ENCODE measurements around the gene MCFD2.
A peak's percentile ranks its signal among the peaks of the same experiment; 100 is the strongest.
"Not testable (repeated sequence)": the region's sequence is repeated elsewhere in the genome, so short reads cannot be mapped to it uniquely, and the experiment has no call there.

The MCFD2 gene

DNA sequence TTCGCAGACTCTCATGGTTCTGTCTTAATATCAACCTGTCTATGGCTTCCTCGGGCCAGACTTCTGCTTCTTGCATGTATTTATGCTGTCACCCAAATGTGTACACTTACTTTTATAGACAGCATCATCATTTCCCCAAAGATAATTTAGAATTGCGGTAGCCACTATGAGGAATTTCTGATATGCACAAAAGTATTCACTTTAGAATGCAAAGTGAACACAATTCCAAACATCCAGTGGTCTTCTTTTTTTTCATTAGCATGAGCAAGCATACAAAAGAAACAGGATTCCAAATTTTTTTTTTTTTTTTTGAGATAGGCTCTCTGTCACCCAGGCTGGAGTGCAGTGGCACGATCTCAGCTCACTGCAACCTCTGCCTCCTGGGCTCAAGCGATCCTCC lies 21.0 kb upstream of the MCFD2 start:
- no peak for DNase-seq

- DNase-seq = no peak
Measured at GRCh38 chr2:46935071-46935470, 19.5 kb upstream of the MCFD2 start.

- DNase-seq = no peak
Measured at GRCh38 chr2:46929612-46930011, 14.0 kb upstream of the MCFD2 start.

DNA sequence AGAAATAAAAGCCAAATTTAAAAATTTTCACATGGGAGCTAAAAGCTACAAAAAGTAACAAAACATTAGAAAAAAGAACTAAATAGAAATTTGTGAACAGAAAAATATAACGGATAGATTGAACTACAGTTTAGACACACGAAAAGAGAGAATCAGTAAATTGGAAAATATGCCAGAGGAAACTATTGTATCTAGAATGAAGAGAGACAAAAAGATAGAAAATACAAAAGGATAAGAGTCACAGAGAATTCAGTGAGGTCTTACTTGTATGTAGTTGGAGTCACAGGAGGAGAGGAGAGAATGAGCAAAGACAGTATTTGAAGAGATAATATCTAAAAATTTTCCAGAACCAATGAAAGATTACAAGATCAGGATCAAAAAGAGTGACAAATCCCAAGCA lies 11.3 kb upstream of the MCFD2 start:
- DNase-seq = no peak

DNA sequence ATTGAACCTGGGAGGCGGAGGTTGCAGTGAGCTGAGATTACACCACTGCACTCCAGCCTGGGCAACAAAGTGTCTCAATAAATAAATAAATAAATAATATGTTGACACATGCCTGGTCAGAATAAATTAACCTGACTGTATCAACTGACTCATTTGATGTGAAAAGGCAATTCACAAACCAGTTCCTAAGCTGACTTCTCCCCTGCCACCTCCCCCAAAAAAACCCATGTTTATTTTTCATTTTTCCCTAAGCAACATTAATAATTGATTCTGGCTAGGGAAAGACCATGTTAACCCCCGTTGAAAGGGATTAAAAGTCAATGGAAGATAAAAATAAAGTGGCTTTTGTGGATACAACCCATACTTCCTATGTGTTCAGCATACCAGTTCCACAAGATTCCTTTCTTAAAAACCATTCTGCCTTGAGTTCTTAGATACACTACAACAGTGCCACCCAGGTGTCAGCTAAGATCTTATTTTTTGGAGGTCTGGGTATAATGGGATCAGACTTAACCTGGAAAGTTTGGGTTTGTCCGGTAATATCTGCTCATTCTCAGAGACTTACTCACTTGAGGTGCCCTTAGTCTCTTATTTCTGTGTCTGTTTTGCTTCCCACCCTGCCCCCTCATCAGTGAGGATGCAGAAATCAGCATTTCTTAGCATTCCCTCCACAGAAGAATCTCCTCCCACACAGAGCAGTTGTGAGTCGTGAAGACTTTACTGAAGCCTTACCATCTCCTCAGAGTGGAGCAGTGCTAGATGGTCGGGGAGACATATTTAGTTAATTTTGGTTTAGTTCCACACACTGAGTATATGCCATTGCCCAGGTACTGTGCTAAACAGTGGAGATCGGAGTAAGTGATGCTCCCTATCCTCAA lies 10.1 kb upstream of the MCFD2 start:
- no peak for DNase-seq

DNA sequence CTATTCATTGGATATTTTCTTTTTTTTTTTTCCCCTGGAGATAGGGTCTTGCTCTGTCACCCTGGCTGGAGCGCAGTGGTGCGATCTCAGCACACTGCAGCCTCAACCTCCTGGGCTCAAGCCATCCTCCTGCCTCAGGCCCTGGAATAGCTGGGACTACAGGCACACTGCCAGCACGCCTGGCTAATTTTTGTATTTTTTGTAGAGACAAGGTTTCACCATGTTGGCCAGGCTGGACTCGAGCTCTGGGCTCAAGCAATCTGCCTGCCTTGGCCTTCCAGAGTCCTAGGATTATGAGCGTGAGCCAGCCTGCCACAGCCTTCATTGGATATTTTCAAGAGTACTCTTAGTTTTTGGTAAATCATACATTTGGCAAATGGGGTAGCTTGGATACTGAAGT lies 9.0 kb upstream of the MCFD2 start:
- DNase-seq = no peak

DNA sequence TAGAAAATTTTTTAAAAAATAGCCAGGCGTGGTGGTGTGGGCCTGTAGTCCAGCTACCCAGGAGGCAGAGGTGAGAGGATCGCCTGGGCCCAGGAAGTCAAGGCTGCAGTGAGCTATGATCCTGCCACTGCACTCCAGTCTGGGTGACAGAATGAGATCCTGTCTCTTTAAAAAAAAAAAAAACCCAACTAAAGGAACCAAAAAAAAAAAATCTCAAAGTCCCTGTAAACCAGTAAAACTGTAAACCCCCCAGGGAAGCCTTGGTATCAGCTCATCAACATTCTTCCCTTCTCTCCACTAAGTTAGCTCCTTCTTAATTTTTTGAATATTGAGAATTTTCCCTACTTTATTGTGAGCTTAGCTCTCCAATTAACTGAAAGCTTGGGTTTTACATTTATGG lies 8.4 kb upstream of the MCFD2 start:
- no peak for DNase-seq

GRCh38 chr2:46923041-46923528 lies 7.5 kb upstream of the MCFD2 start:
- no peak for DNase-seq

DNA sequence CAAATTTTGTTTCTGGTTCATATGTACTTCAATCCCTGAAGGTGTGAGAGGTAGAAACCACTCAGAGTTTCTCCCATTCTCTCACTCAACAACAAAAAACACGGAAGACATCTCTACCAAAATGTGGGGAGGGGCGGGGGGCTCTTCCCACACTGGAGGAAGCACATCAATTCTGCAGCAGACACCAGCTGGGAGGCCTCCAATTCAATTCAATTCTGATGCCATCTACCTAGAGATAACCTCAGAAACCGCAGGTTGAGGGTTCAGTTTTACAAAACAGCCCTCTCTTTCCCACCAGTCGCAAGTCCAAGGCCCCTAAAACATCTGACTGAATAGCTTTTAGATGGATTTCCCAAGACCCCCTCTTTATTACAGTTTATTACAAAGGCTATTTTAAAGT lies 7.0 kb upstream of the MCFD2 start:
- DNase-seq = no peak

DNA sequence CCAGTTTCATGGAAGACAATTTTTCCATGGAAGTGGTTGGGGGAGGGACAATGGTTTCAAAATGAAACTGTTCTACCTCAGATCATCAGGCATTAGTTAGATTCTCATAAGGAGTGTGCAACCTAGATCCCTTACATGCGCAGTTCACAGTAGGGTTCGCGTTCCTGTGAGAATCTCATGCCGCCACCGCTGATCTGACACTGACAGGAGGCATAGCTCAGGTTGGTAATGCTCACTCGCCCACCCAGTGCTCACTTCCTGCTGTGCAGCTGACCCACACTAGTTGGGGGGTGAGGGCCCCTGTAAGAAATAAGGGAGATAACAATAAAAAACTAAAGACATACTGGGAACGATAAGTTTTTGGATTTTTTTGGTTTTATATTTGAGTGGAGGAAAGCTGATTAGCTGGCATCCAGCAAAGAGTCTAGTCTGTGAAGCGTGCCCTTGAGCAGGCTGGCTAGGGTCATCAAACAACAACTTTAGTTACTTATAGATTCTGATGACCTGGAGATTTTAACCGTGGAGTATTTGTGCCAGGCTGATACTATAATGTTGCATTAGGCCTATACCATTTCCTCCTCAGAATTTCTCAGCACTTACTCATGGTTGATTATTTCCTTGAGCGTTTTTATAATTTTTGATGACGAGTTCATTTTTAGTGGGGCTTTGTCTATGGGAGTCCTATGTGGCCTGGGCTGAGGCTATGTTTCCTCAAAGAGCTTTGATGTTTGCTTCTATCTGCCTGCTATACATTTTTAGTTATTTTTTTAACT lies 6.3 kb upstream of the MCFD2 start:
- DNase-seq = no peak

DNA sequence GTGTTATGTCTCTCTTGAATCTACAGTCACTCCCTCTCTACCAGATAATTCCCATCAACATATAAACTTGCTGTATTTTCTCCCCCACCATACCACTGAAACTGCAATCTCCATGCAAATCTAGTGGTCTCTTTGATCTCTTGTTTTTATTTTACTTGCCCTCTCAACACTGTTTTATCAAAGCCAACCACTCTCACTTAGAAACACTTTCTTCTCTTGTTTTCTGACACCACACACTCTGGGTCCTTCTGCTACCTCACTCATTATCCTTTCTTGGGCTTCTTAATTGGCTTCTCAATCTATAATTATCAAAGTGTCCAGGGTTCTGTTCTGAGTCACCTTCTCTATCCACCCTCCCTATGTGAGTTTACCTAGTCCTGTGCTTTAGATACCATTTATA lies 2.0 kb upstream of the MCFD2 start:
- DNase-seq = peak; percentile 25

DNA sequence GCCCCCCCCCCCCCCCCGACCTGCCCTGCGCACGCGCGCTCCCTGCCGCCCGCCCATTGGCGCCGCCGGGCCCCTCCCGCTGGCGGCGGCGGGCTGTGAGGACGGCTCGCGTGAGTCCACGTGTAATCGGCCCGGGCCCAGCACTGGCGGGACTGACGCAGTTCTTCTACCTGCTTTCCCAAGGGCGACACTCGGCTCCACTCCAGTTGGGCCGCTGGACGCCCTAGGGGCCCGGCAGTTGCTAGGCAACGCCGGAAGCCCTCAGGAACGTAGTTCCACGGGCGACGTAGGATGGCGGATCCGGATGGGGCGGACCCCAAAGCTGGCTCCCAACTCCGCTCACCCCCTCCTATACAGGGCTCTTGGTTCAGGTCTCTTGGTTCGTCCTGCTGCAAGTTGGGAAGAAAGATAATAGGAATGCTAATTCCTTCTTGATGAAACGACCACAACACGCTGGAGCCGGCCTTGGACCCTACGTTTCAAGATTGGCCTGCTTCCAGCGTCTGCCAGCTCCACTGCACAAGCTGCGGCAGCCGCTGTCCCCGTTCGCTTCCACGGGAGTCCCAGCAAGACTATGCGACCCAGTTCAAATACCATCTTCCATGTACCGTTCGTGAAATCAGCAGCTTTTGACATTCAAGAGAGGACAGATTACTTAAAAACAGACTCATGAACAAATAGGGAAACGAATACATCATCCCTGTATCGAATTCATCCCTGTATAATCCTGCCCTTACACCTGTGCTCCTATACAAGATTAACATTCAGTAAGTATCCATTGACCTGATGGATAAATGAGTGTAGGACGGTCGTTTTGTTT lies 415 bp upstream of the MCFD2 start:
- peak; percentile 94 for DNase-seq

- DNase-seq = peak; percentile 43
Measured at GRCh38 chr2:46914578-46915230, 902 bp downstream of the MCFD2 start.

DNA sequence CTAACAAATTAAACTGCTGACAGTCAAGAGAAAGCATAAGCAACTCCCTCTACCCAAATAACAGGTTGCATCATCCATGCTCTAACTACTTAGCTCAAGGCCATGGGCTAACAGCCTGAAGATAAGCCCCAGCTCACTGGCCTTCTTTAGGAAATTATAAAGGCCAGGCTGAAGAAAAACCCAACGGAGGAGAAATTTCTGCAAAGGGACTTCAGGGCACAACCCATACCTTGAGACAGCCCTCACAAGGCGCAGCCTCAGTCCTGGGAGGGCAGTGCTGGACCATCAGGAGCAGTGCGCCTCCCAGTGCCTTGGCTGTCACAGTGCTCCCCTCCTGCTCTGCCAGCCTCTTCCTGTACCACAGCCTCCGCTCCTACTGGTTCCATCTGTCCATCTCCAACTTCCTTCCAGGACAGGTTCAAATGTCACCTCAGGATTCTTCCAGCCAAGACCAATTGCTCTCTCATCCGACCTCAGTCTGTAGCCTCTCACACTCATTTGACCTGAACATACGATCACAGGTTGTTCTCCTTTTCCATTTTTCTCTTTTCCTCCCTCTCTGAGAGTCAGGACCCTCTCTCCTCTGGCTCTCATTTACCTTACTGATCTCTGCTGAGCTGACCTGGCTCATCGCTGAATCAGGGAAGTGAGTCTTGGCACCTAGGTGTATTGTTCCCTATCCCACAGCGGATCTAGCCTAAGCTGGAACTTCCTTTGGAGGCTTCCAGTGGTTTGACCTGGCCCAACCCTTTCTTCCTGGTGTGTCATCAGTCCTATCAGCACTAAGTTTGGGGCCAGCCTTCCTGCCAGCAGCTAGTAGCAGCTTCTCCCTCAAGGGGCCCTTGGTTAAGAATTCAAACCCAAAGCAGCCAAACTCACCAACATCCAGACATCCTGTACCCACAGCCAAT lies 1.9 kb downstream of the MCFD2 start:
- peak; percentile 61 for DNase-seq

- no peak for DNase-seq
Measured at GRCh38 chr2:46909771-46910419, 5.7 kb downstream of the MCFD2 start.

GRCh38 chr2:46909150-46909549 lies 6.5 kb downstream of the MCFD2 start:
- DNase-seq = no peak

DNA sequence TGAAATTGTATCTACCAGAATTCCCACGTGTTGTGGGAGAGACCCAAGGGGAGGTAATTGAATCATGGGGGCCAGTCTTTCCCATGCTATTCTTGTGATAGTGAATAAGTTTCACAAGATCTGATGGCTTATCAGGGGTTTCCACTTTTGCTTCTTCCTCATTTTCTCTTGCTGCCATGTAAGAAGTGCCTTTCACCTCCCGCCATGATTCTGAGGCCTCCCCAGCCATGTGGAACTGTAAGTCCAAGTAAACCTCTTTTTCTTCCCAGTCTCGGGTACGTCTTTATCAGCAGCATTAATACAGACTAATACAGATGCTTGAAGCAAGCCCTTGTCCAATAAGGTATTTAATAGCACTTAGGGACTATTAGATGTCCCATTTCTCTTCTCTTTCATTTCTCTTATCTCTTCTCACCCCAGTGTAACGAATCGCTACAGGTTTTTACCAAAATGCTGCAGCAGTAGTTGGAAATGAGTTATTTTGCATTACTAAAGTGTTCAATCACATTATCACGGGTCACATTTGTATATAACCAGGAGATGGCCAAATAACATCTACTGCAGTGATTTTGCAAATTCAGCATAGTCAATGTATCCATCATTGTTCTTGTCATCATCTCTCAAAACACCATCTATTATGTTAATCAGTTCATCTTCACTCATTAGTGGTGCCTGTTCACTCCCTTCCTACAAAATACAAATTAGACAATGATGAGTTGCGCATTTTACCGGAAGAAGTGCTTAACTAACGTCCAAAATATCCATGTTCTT lies 10.5 kb downstream of the MCFD2 start:
- DNase-seq = not testable (repeated sequence)

DNA sequence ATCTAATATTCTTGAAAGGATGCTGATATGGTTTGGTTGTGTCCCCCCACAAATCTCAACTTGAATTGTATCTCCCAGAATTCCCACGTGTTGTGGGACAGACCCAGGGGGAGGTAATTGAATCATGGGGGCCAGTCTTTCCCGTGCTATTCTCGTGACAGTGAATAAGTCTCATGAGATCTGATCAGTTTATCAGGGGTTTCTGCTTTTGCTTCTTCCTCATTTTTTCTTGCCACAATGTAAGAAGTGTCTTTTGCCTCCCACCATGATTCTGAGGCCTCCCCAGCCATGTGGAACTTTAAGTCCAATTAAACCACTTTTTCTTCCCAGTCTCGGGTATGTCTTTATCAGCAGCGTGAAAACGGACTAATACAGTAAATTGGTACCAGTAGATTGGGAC lies 12.6 kb downstream of the MCFD2 start:
- not testable (repeated sequence) for DNase-seq

DNA sequence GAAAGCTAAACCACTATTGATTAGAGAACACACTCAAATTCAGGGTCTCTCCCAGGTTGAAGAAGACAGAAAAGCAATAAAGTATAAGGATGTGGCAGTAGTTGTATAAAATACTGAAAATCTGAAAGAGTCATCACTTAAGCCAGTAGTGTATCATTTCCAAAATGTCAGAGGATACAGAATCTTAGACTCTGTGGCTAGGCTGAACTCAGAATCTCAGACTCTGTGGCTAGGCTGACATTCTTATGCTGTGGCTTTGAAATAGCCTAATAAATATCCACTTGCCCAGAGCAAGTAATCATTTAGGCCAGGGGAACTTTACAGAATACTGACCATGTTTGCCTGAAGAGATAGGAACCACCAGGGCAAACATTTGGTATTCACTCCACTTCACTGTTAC lies 13.1 kb downstream of the MCFD2 start:
- DNase-seq = no peak

GRCh38 chr2:46901611-46902010 lies 14.0 kb downstream of the MCFD2 start:
- peak; percentile 42 for DNase-seq

Data from hematopoietic multipotent progenitor cell treated with erythropoietin and hydrocortisone succinate and interleukin-3 and kit ligand, for 8 days (in vitro differentiated cells).